Mammary epithelial cell (primary cell): ENCODE results near the gene RCC1.

Source experiments
- CTCF ChIP-seq, 2 donors: IDR thresholded peaks in 1 of 2; conservative IDR thresholded peaks in 1 of 2; 2 replicates each; pipeline ENCODE4 v1.5.1; 2011 to 2012; ENCODE audit warnings: inconsistent platforms in 2 of 2, low read length in 2 of 2, mild to moderate bottlenecking in 2 of 2, control low read depth in 1 of 2, low read depth in 1 of 2; ENCODE audit not compliant: insufficient read depth in 1 of 2; ENCODE audit errors: extremely low read depth in 1 of 2
- EZH2 ChIP-seq: IDR thresholded peaks from 2 replicates; pipeline ENCODE4 v1.6.1; 2012; ENCODE audit warnings: low read length, inconsistent platforms, borderline replicate concordance

DNA sequence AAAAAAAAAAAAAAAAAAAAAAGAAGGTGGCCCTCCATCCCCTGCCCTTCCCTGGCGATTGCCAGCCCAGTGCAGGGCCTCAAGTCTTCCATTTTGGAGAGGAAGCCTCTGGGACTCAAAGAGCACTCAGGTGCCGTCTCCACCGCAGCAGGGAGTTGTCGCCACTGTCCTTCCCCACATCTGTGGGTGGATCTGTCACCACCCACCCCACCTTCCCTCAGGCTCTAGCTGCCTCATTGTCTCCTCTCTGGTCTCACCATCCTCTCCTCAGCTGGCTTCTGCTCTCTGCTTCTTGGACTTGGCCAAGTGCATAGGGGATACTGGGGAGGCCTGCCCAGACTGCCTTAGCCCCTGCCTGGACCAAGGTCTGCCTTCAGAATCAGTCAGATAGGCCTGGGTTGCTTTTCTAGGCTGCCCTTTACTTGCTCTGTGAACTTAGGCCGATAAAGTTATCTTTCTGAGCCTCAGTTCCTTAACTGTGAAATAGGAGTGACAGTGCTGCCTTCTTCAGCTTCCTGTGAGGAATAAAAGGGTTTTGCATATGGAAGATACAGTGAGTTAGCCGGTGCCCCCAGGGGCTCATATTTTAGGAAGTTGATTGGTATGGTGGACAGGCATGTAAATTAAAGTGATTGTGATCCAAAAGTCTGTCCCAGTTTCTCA is 15.8 kb downstream of the RCC1 start:
- no peak for TF ChIP-seq CTCF (conservative IDR thresholded peaks at IDR 0.05 in 1 of 2, IDR thresholded peaks at IDR 0.05 in 1 of 2; ENCODE audit: extremely low read depth in 1 of 2, insufficient read depth in 1 of 2, low read depth in 1 of 2, low read length in 2 of 2)
- no peak for TF ChIP-seq EZH2
